Gastrocnemius medialis (tissue), 4 donors: ENCODE measurements around the gene EVX2.

Experiments used
- CTCF ChIP-seq, 5 experiments: fragments of 450-650 bp in 3 of 5; fragments of 200-600 bp in 2 of 5; sonication (generic) in 2 of 5; IDR thresholded peaks in 4 of 5; conservative IDR thresholded peaks in 1 of 5; 1 replicate in 4 of 5; 2 replicates in 1 of 5; pipeline ENCODE4 v1.5.1; 2016 to 2019; ENCODE audit warnings: antibody characterized with exemption in 5 of 5, mild to moderate bottlenecking in 3 of 5, moderate library complexity in 3 of 5
- POLR2A ChIP-seq, 2 donors: fragments of 450-650 bp; IDR thresholded peaks; one replicate each; pipeline ENCODE4 v1.6.1; 2017; ENCODE audit warnings: antibody characterized with exemption in 2 of 2, mild to moderate bottlenecking in 2 of 2, moderate library complexity in 2 of 2

GRCh38 chr2:176080540-176081375 is 3.0 kb downstream of the EVX2 start:
- TF ChIP-seq CTCF (IDR thresholded peaks at IDR 0.05 in 4 of 5, conservative IDR thresholded peaks at IDR 0.05 in 1 of 5): no peak
- no peak for TF ChIP-seq POLR2A (IDR thresholded peaks at IDR 0.05)
